GM12878 (cell line): ENCODE measurements around the gene WDR75.

Experiments used
- ETV6 ChIP-seq, 2 experiments: fragments of 450-650 bp in 1 of 2; IDR thresholded peaks in 1 of 2; conservative IDR thresholded peaks in 1 of 2; 2 replicates each; pipeline ENCODE4 v1.6.1; 2014; ENCODE audit warnings: antibody characterized with exemption in 1 of 2, borderline replicate concordance in 1 of 2, low read depth in 1 of 2, mild to moderate bottlenecking in 1 of 2, moderate library complexity in 1 of 2
- EZH2 ChIP-seq: IDR thresholded peaks from 2 replicates; pipeline ENCODE4 v1.6.1; 2012; ENCODE audit warnings: low read depth, mild to moderate bottlenecking, control low read depth, inconsistent platforms, low read length, borderline replicate concordance; ENCODE audit not compliant: control insufficient read depth
- TF ChIP-seq, protein P1 (sequence below), 3 experiments: IDR thresholded peaks in 2 of 3; conservative IDR thresholded peaks in 1 of 3; 2 replicates each; pipeline ENCODE4 v1.5.1; 2011; ENCODE audit warnings: low read depth in 3 of 3, low read length in 3 of 3, mild to moderate bottlenecking in 3 of 3, control low read depth in 2 of 3, moderate library complexity in 2 of 3, inconsistent platforms in 1 of 3, mixed read lengths in 1 of 3; ENCODE audit not compliant: control insufficient read depth in 2 of 3, insufficient read depth in 1 of 3; ENCODE audit errors: extremely low read depth in 1 of 3
- TF ChIP-seq, protein P2 (sequence below): IDR thresholded peaks from 2 replicates; pipeline ENCODE4 v1.6.1; 2011; ENCODE audit warnings: low read depth, mild to moderate bottlenecking, low read length, moderate library complexity, borderline replicate concordance; ENCODE audit errors: extremely low read depth

DNA sequence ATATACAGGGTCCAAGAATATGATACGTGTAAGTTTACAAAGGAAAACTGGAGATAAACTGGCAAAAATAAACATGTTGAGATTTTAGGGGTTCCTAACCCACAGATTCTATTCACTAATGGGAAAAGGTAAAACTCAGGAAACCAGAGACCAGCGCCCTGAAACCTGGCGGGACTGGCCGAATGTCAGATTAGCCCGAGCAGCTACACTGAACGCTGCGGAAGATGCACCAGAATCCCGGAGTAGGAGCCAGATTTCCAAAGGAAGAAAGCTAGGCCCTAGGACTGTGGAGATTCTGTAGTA is 679 bp upstream of the WDR75 start:
- TF ChIP-seq, protein P1, sequence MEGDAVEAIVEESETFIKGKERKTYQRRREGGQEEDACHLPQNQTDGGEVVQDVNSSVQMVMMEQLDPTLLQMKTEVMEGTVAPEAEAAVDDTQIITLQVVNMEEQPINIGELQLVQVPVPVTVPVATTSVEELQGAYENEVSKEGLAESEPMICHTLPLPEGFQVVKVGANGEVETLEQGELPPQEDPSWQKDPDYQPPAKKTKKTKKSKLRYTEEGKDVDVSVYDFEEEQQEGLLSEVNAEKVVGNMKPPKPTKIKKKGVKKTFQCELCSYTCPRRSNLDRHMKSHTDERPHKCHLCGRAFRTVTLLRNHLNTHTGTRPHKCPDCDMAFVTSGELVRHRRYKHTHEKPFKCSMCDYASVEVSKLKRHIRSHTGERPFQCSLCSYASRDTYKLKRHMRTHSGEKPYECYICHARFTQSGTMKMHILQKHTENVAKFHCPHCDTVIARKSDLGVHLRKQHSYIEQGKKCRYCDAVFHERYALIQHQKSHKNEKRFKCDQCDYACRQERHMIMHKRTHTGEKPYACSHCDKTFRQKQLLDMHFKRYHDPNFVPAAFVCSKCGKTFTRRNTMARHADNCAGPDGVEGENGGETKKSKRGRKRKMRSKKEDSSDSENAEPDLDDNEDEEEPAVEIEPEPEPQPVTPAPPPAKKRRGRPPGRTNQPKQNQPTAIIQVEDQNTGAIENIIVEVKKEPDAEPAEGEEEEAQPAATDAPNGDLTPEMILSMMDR (IDR thresholded peaks at IDR 0.05 in 2 of 3, conservative IDR thresholded peaks at IDR 0.05 in 1 of 3; ENCODE audit: control insufficient read depth in 2 of 3, extremely low read depth in 1 of 3, insufficient read depth in 1 of 3, low read depth in 3 of 3, low read length in 3 of 3) = no peak
- TF ChIP-seq ETV6 (conservative IDR thresholded peaks at IDR 0.05 in 1 of 2, IDR thresholded peaks at IDR 0.05 in 1 of 2; ENCODE audit: borderline replicate concordance in 1 of 2, low read depth in 1 of 2) (no peak), EZH2 (no peak)
- TF ChIP-seq, protein P2, sequence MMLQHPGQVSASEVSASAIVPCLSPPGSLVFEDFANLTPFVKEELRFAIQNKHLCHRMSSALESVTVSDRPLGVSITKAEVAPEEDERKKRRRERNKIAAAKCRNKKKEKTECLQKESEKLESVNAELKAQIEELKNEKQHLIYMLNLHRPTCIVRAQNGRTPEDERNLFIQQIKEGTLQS = no peak
